HEK293T (cell line): ENCODE results near the gene CYP27C1.

Source experiments
- CTCF ChIA-PET: fragments of 350-600 bp; formaldehyde crosslinking; extraction: SDS; loops from one replicate; lab custom pipeline; 2021; ENCODE audit warnings: antibody characterized with exemption, inconsistent platforms; lab: Yijun Ruan, JAX
- POLR2A ChIA-PET: fragments of 350-600 bp; formaldehyde crosslinking; extraction: SDS; loops from one replicate; lab custom pipeline; 2020; ENCODE audit warnings: antibody characterized with exemption, inconsistent platforms; lab: Yijun Ruan, JAX
- DNase-seq: peaks from one replicate; pipeline ENCODE4 v3.0.0; 2012; ENCODE audit warnings: mixed read lengths; ENCODE audit errors: extremely low spot score
- ARNT ChIP-seq: fragments of 450-650 bp; IDR thresholded peaks from 2 replicates; pipeline ENCODE4 v1.6.1; 2017; ENCODE audit warnings: mild to moderate bottlenecking
- BHLHE40 ChIP-seq: fragments of 450-650 bp; IDR thresholded peaks from 2 replicates; pipeline ENCODE4 v1.6.1; 2016; ENCODE audit warnings: mild to moderate bottlenecking, moderate library complexity, borderline replicate concordance
- CTBP1 ChIP-seq: fragments of 450-650 bp; IDR thresholded peaks from 2 replicates; pipeline ENCODE4 v1.6.1; 2016; ENCODE audit warnings: borderline replicate concordance
- ELF4 ChIP-seq: fragments of 450-650 bp; IDR thresholded peaks from 2 replicates; pipeline ENCODE4 v1.6.1; 2017; ENCODE audit warnings: antibody characterized with exemption
- FOXA1 ChIP-seq: fragments of 450-650 bp; IDR thresholded peaks from 2 replicates; pipeline ENCODE4 v1.6.1; 2016; ENCODE audit warnings: mild to moderate bottlenecking
- FOXK2 ChIP-seq: fragments of 450-650 bp; IDR thresholded peaks from 2 replicates; pipeline ENCODE4 v1.6.1; 2016; ENCODE audit warnings: mild to moderate bottlenecking
- FOXM1 ChIP-seq: fragments of 450-650 bp; IDR thresholded peaks from 2 replicates; pipeline ENCODE4 v1.6.1; 2017; ENCODE audit warnings: mild to moderate bottlenecking, borderline replicate concordance
- HDGF ChIP-seq: fragments of 450-650 bp; IDR thresholded peaks from 2 replicates; pipeline ENCODE4 v1.6.1; 2017; ENCODE audit warnings: antibody characterized with exemption, borderline replicate concordance
- L3MBTL2 ChIP-seq: fragments of 450-650 bp; conservative IDR thresholded peaks from 2 replicates; pipeline ENCODE4 v1.6.1; 2016; ENCODE audit warnings: mild to moderate bottlenecking
- LEF1 ChIP-seq: fragments of 450-650 bp; IDR thresholded peaks from 2 replicates; pipeline ENCODE4 v1.6.1; 2017; ENCODE audit warnings: mild to moderate bottlenecking, borderline replicate concordance
- NFRKB ChIP-seq: fragments of 450-650 bp; IDR thresholded peaks from 2 replicates; pipeline ENCODE4 v1.6.1; 2016; ENCODE audit warnings: mild to moderate bottlenecking, moderate library complexity
- SP1 ChIP-seq: fragments of 450-650 bp; IDR thresholded peaks from 2 replicates; pipeline ENCODE4 v1.6.1; 2017
- SUZ12 ChIP-seq: fragments of 450-650 bp; IDR thresholded peaks from 2 replicates; pipeline ENCODE4 v1.6.1; 2016; ENCODE audit warnings: mild to moderate bottlenecking
- TARDBP ChIP-seq: fragments of 450-650 bp; IDR thresholded peaks from 2 replicates; pipeline ENCODE4 v1.6.1; 2016
- ZNF384 ChIP-seq: fragments of 450-650 bp; IDR thresholded peaks from 2 replicates; pipeline ENCODE4 v1.6.1; 2016
- TF ChIP-seq, protein P1 (sequence below): fragments of 450-650 bp; IDR thresholded peaks from 2 replicates; pipeline ENCODE4 v1.6.1; 2016

The CYP27C1 gene

DNA sequence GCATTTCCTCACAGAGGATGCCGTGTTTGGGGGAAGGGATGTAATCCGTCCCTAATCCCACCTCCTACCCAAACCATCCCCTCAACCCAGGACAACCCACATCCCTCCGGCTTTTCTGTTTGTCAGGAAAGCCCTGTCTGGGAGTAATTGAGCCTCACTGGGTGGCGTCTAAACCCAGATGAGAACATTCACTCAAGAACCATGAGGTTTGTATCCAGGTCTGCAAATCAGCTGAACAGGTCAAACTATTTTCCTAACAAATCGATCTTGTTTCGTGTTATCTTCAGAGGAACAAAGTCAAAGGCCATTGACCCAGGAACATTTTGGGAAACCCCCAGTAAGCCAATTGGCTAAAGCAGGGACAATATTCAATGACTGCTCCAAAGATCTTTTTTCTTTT is 25.7 kb downstream of the CYP27C1 start:
- ChIA-PET CTCF (no interaction called here), POLR2A (no interaction called here)
- DNase-seq: no peak
- TF ChIP-seq SP1: no peak
- no peak for TF ChIP-seq SUZ12
- TF ChIP-seq FOXK2: no peak
- TF ChIP-seq ELF4: no peak
- TF ChIP-seq, protein P1, sequence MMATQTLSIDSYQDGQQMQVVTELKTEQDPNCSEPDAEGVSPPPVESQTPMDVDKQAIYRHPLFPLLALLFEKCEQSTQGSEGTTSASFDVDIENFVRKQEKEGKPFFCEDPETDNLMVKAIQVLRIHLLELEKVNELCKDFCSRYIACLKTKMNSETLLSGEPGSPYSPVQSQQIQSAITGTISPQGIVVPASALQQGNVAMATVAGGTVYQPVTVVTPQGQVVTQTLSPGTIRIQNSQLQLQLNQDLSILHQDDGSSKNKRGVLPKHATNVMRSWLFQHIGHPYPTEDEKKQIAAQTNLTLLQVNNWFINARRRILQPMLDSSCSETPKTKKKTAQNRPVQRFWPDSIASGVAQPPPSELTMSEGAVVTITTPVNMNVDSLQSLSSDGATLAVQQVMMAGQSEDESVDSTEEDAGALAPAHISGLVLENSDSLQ: no peak
- no peak for TF ChIP-seq CTBP1
- no peak for TF ChIP-seq NFRKB
- TF ChIP-seq L3MBTL2: no peak
- no peak for TF ChIP-seq ZNF384
- no peak for TF ChIP-seq FOXA1
- no peak for TF ChIP-seq BHLHE40
- no peak for TF ChIP-seq HDGF
- TF ChIP-seq ARNT: no peak
- no peak for TF ChIP-seq LEF1
- no peak for TF ChIP-seq TARDBP
- no peak for TF ChIP-seq FOXM1

DNA sequence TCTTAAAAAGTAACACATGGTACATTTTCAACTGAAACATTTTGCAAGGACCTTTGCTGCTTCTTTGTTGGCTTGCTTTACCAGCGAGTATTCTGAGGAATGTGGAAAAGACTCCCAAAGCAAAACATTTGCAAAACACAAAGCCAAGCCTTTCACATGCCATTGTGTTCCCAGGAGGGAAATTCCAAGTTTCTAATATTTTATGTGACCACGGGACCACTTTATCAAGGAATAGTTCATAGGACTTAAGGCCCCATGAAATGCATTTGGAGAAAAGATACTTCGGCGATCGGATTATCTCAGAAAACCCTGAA is 26.2 kb downstream of the CYP27C1 start:
- POLR2A ChIA-PET: no interaction called here
- DNase-seq: no peak
- CTCF ChIA-PET: no interaction called here
- TF ChIP-seq FOXM1 (no peak), ZNF384 (no peak), SUZ12 (no peak), ELF4 (no peak), TARDBP (no peak)
- TF ChIP-seq, protein P1: no peak

DNA sequence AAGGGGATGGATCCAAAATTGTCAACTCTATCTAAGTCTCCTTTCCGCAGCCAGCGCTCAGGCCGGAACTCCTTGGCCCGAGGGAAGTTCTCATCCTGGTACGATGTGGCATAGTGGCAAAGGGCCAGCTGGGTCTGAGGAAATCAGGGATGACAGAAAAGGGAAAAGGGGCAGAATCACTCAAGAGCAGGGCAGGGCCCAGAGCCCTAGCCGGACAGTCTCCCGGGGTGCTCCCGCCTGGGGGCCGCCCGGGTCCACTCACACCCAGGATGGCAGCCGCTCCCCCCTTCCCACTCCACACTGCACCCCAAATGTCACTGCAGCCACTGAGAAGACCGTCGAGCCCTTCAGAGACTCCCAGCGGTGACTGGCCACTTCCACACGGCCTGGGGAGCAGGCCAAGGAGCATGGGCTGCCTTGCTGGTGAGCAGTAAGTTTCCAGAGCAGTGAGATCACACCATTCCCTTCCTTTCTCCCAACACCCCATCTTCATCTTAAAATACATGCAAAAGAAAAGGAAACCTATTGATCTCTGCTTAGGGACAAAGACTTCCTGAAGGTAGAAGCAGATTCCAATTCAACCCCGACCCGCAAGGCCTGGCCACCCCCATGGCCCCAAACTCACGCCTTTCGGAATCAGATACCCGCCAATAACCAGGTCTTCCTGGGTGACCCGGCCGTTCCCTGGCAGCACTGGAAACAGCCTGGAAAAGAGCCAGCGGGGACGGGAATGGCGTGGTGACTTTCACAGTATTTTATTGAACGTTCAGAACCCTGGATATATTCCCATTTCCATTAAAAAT is 26.7 kb downstream of the CYP27C1 start:
- ChIA-PET POLR2A (no interaction called here), CTCF (no interaction called here)
- TF ChIP-seq LEF1 (no peak), SP1 (no peak), FOXK2 (no peak), FOXM1 (no peak), ARNT (no peak), TARDBP (no peak), ELF4 (no peak), HDGF (no peak)
- TF ChIP-seq, protein P1: no peak
- no peak for DNase-seq

DNA sequence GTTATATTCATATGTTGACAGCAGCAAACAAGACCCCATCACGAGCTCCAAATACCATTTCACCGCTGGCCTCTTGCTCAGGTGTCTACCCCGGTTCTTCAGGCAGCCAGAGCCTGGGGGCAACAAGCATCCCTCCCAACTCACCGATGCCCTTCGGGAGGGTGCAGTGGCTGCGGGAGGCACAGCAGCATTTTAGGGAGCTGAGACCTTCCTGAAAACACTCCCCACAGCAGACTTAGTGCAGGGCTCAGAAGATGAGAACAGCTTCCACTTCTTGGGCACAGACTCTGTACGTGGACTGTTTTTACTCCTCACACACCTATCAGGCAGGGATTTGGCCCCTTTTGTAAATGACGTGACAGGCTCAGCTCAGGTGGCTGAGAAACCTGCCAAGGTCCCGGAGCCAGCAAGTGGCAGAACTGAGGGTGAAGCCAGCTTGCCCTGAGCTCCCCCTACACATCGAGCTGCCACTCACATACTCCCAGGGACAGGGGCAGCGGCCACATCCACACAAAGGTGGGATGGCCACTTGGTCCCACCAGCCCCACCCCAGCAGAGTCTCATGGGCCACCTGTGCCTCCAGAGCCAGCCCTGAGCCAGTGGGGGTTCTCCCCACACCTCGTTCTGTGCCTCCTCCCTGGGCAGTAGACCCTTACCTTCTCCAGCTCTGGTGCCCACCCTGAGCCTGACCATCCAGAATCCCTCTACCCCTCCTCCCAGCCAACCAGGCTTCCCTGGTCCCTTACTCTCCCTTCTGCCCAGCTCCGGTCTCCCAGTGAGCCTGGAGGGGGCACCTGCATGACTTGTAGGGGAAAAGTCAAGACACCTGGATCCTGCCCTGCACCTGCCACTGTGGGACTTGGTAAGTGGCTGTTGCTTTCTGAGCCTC is 28.5 kb downstream of the CYP27C1 start:
- POLR2A ChIA-PET: interaction anchor here (0.9 kb wide), 1 partner anchor 103 kb away, joined by 3 read pairs; the partner anchor contains the start of gene ERCC3

GRCh38 chr2:127188797-127189196 is 31.3 kb downstream of the CYP27C1 start:
- ChIA-PET POLR2A (no interaction called here), CTCF (interaction anchor here (1.4 kb wide), 1 partner anchor 8 kb away, joined by 4 read pairs; no protein-coding TSS in a partner anchor)
- no peak for TF ChIP-seq FOXM1
- no peak for TF ChIP-seq FOXA1
- TF ChIP-seq ZNF384: no peak
- TF ChIP-seq L3MBTL2: no peak
- no peak for TF ChIP-seq CTBP1
- TF ChIP-seq ELF4: no peak
- TF ChIP-seq ARNT: no peak
- TF ChIP-seq TARDBP: no peak
- TF ChIP-seq SP1: no peak
- TF ChIP-seq NFRKB: no peak
- no peak for TF ChIP-seq SUZ12
- TF ChIP-seq BHLHE40: no peak
- no peak for TF ChIP-seq LEF1
- TF ChIP-seq, protein P1: no peak
- no peak for TF ChIP-seq FOXK2
- TF ChIP-seq HDGF: no peak
- no peak for DNase-seq

More for the DNA sequence above, 28.5 kb downstream of the CYP27C1 start:
- CTCF ChIA-PET: interaction anchor here (0.7 kb wide), 1 partner anchor 180 kb away, joined by 3 read pairs; no protein-coding TSS in a partner anchor
- no peak for DNase-seq
- no peak for TF ChIP-seq TARDBP

GRCh38 chr2:127187831-127188230 is 32.3 kb downstream of the CYP27C1 start:
- TF ChIP-seq ZNF384 (no peak), FOXA1 (no peak), BHLHE40 (no peak), HDGF (no peak)
- no peak for DNase-seq
- ChIA-PET CTCF (interaction anchor here (1.4 kb wide), 1 partner anchor 9 kb away, joined by 4 read pairs; no protein-coding TSS in a partner anchor), POLR2A (no interaction called here)
